ENCODE data around the gene COBL. TPM values are rescaled to one million over a fixed set of nuclear protein-coding genes. Genes with fewer than 3 reads are reported as not detected.

The COBL gene
- total RNA-seq, 4 donors from 2014 or later, result 17.2 to 59.7 (median 31.0) TPM

GRCh38 chr7:51311166-51311565, 5.4 kb downstream of the COBL start:
- WGBS, 2 donors (ENCODE audit: low coverage in 1 of 2), result 57% methylated on average over 1 of the region's 3 CpGs; no CpG with 5 or more reads in 1 of the 2 donors
- Histone ChIP-seq H3K4me3 (no peak overlapping the region), H3K9me3 (no peaks in the 10 kb centered on the region), H3K4me1 (peaks cover 0 to 99% (median 0%) of the 10 kb centered on the region in 3 donors), H3K27me3 (peaks cover under 1% of the 10 kb centered on the region), H3K27ac (peak overlapping the region in 1 of 4 donors; percentile 67), H3K36me3 (no peaks in the 10 kb centered on the region)
- no peak for ATAC-seq
- no peak for TF ChIP-seq CTCF (IDR thresholded peaks at IDR 0.05)
- TF ChIP-seq EP300 (IDR thresholded peaks at IDR 0.05), result no peak
- no peak for TF ChIP-seq POLR2AphosphoS5 (IDR thresholded peaks at IDR 0.05)
- TF ChIP-seq POLR2A (IDR thresholded peaks at IDR 0.05), result no peak

GRCh38 chr7:51310131-51310583, 6.5 kb downstream of the COBL start:
- no peak for ATAC-seq

GRCh38 chr7:51309361-51310130, 7.1 kb downstream of the COBL start:
- no peaks in the 10 kb centered on the region for H3K9me3 ChIP-seq
- no peaks in the 10 kb centered on the region for H3K27me3 ChIP-seq
- no peak for ATAC-seq
- peaks cover 0 to 87% (median 0%) of the 10 kb centered on the region in 3 donors for H3K4me1 ChIP-seq
- H3K27ac ChIP-seq, result peak overlapping the region in 3 of 4 donors; percentile 1 to 67 (median 63)
- 69 to 71% methylated on average over 4 of the region's 8 CpGs for WGBS, 2 donors (ENCODE audit: low coverage in 1 of 2)
- H3K36me3 ChIP-seq, result no peaks in the 10 kb centered on the region
- TF ChIP-seq EP300 (IDR thresholded peaks at IDR 0.05) (no peak), POLR2A (IDR thresholded peaks at IDR 0.05) (no peak), CTCF (IDR thresholded peaks at IDR 0.05) (no peak), POLR2AphosphoS5 (IDR thresholded peaks at IDR 0.05) (no peak)
- no peak overlapping the region for H3K4me3 ChIP-seq

More at GRCh38 chr7:51310131-51310583, 6.5 kb downstream of the COBL start:
- Histone ChIP-seq H3K4me3 (no peak overlapping the region), H3K9me3 (no peaks in the 10 kb centered on the region), H3K27me3 (no peaks in the 10 kb centered on the region), H3K36me3 (no peaks in the 10 kb centered on the region), H3K4me1 (peaks cover 0 to 93% (median 0%) of the 10 kb centered on the region in 3 donors), H3K27ac (peak overlapping the region in 2 of 4 donors; percentile 63 to 67)
- 93 to 100% methylated on average over 2 of the region's 3 CpGs for WGBS, 2 donors (ENCODE audit: low coverage in 1 of 2)
- TF ChIP-seq CTCF (IDR thresholded peaks at IDR 0.05) (no peak), EP300 (IDR thresholded peaks at IDR 0.05) (no peak), POLR2A (IDR thresholded peaks at IDR 0.05) (no peak), POLR2AphosphoS5 (IDR thresholded peaks at IDR 0.05) (no peak)

- WGBS, 2 donors (ENCODE audit: low coverage in 1 of 2), result 46 to 60% methylated on average over 1 to 4 of the region's 5 CpGs
- Histone ChIP-seq H3K4me1 (peaks cover 0 to 83% (median 0%) of the 10 kb centered on the region in 3 donors), H3K9me3 (no peaks in the 10 kb centered on the region), H3K4me3 (no peak overlapping the region), H3K27ac (peak overlapping the region in 3 of 4 donors; percentile 1 to 67 (median 63)), H3K36me3 (no peaks in the 10 kb centered on the region), H3K27me3 (no peaks in the 10 kb centered on the region)
- no peak for TF ChIP-seq POLR2AphosphoS5 (IDR thresholded peaks at IDR 0.05)
- no peak for TF ChIP-seq EP300 (IDR thresholded peaks at IDR 0.05)
- no peak for TF ChIP-seq CTCF (IDR thresholded peaks at IDR 0.05)
- TF ChIP-seq POLR2A (IDR thresholded peaks at IDR 0.05), result no peak
- ATAC-seq, result no peak
Observed at GRCh38 chr7:51308696-51309095, 7.9 kb downstream of the COBL start.
